ENCODE results near the gene SLITRK2. TPM values are rescaled to one million over a fixed set of nuclear protein-coding genes. Genes with fewer than 3 reads are reported as not detected.

The SLITRK2 gene
- total RNA-seq, 2 experiments from 2014 or later, result not detected

- Histone ChIP-seq H3K4me1 (ENCODE audit: insufficient read depth, low read length, poor library complexity, severe bottlenecking) (no peaks in the 10 kb centered on the region), H3K79me2 (ENCODE audit: insufficient read depth, low read depth, low read length) (no peaks in the 10 kb centered on the region), H3K27ac (ENCODE audit: low read depth, low read length, poor library complexity, severe bottlenecking) (no peak overlapping the region), H3K4me2 (ENCODE audit: low read length) (no peak overlapping the region), H3K36me3 (ENCODE audit: insufficient read depth, low read length) (no peaks in the 10 kb centered on the region), H4K20me1 (ENCODE audit: insufficient read depth, low read length) (no peaks in the 10 kb centered on the region), H2AFZ (ENCODE audit: low read length) (no peak overlapping the region), H3K4me3 (ENCODE audit: low read depth, low read length, poor library complexity, severe bottlenecking) (no peak overlapping the region), H3K9me2 (ENCODE audit: insufficient read depth, low read length) (no peaks in the 10 kb centered on the region), H3K9me3 (ENCODE audit: low read length) (no peaks in the 10 kb centered on the region)
- CTCF ChIA-PET (ENCODE audit: unreplicated experiment), result no interaction called here
- no peak for DNase-seq (ENCODE audit: low spot score)
- no TSS peak for BruUV-seq (replicated peaks)
- POLR2A ChIA-PET, result interaction anchor here (0.6 kb wide), 1 partner anchor 35 kb away, joined by 4 read pairs; no protein-coding TSS in a partner anchor
- intact Hi-C loops (cut with micrococcal nuclease; ENCODE audit: unreplicated experiment), result no loop called here
- TF ChIP-seq EZH2phosphoT487 (IDR thresholded peaks at IDR 0.05; ENCODE audit: borderline replicate concordance, low read depth, low read length) (no peak), CTCF (conservative IDR thresholded peaks at IDR 0.05; ENCODE audit: low read length) (no peak)
These were observed 5.5 kb downstream of the SLITRK2 start for GRCh38 chrX:145823132-145823531.

GRCh38 chrX:145825896-145826295, 8.3 kb downstream of the SLITRK2 start:
- TF ChIP-seq EZH2phosphoT487 (IDR thresholded peaks at IDR 0.05; ENCODE audit: borderline replicate concordance, low read depth, low read length) (no peak), CTCF (conservative IDR thresholded peaks at IDR 0.05; ENCODE audit: low read length) (peak; percentile 56; the same call in 1 of the 2 replicates)
- Histone ChIP-seq H3K4me2 (ENCODE audit: low read length) (no peak overlapping the region), H3K4me3 (ENCODE audit: low read depth, low read length, poor library complexity, severe bottlenecking) (no peak overlapping the region), H3K4me1 (ENCODE audit: insufficient read depth, low read length, poor library complexity, severe bottlenecking) (no peaks in the 10 kb centered on the region), H2AFZ (ENCODE audit: low read length) (no peak overlapping the region), H3K9me2 (ENCODE audit: insufficient read depth, low read length) (no peaks in the 10 kb centered on the region), H4K20me1 (ENCODE audit: insufficient read depth, low read length) (no peaks in the 10 kb centered on the region), H3K27ac (ENCODE audit: low read depth, low read length, poor library complexity, severe bottlenecking) (no peak overlapping the region), H3K79me2 (ENCODE audit: insufficient read depth, low read depth, low read length) (no peaks in the 10 kb centered on the region), H3K9me3 (ENCODE audit: low read length) (no peaks in the 10 kb centered on the region), H3K36me3 (ENCODE audit: insufficient read depth, low read length) (no peaks in the 10 kb centered on the region)
- ChIA-PET POLR2A (no interaction called here), CTCF (ENCODE audit: unreplicated experiment) (no interaction called here)
- no TSS peak for BruUV-seq (replicated peaks)
- intact Hi-C loops (cut with micrococcal nuclease; ENCODE audit: unreplicated experiment), result no loop called here
- peak; percentile 1 for DNase-seq (ENCODE audit: low spot score)

GRCh38 chrX:145826466-145826865, 8.8 kb downstream of the SLITRK2 start:
- Histone ChIP-seq H3K9me2 (ENCODE audit: insufficient read depth, low read length) (no peaks in the 10 kb centered on the region), H3K4me1 (ENCODE audit: insufficient read depth, low read length, poor library complexity, severe bottlenecking) (no peaks in the 10 kb centered on the region), H3K36me3 (ENCODE audit: insufficient read depth, low read length) (no peaks in the 10 kb centered on the region), H3K4me3 (ENCODE audit: low read depth, low read length, poor library complexity, severe bottlenecking) (no peak overlapping the region), H2AFZ (ENCODE audit: low read length) (no peak overlapping the region), H4K20me1 (ENCODE audit: insufficient read depth, low read length) (no peaks in the 10 kb centered on the region), H3K27ac (ENCODE audit: low read depth, low read length, poor library complexity, severe bottlenecking) (no peak overlapping the region), H3K79me2 (ENCODE audit: insufficient read depth, low read depth, low read length) (no peaks in the 10 kb centered on the region), H3K4me2 (ENCODE audit: low read length) (no peak overlapping the region), H3K9me3 (ENCODE audit: low read length) (no peaks in the 10 kb centered on the region)
- intact Hi-C loops (cut with micrococcal nuclease; ENCODE audit: unreplicated experiment), result no loop called here
- CTCF ChIA-PET (ENCODE audit: unreplicated experiment), result no interaction called here
- TF ChIP-seq CTCF (conservative IDR thresholded peaks at IDR 0.05; ENCODE audit: low read length), result no peak
- TF ChIP-seq EZH2phosphoT487 (IDR thresholded peaks at IDR 0.05; ENCODE audit: borderline replicate concordance, low read depth, low read length), result no peak
- no peak for DNase-seq (ENCODE audit: low spot score)
- BruUV-seq (replicated peaks), result no TSS peak
- POLR2A ChIA-PET, result interaction anchor here (0.5 kb wide), 1 partner anchor 640 kb away, joined by 3 read pairs; no protein-coding TSS in a partner anchor
